ENCODE measurements around the gene EIF3I. TPM values are rescaled to one million over a fixed set of nuclear protein-coding genes. Genes with fewer than 3 reads are reported as not detected.

EIF3I gene
- total RNA-seq, 4 donors from 2014 or later = 123 to 224 (median 171) TPM

DNA sequence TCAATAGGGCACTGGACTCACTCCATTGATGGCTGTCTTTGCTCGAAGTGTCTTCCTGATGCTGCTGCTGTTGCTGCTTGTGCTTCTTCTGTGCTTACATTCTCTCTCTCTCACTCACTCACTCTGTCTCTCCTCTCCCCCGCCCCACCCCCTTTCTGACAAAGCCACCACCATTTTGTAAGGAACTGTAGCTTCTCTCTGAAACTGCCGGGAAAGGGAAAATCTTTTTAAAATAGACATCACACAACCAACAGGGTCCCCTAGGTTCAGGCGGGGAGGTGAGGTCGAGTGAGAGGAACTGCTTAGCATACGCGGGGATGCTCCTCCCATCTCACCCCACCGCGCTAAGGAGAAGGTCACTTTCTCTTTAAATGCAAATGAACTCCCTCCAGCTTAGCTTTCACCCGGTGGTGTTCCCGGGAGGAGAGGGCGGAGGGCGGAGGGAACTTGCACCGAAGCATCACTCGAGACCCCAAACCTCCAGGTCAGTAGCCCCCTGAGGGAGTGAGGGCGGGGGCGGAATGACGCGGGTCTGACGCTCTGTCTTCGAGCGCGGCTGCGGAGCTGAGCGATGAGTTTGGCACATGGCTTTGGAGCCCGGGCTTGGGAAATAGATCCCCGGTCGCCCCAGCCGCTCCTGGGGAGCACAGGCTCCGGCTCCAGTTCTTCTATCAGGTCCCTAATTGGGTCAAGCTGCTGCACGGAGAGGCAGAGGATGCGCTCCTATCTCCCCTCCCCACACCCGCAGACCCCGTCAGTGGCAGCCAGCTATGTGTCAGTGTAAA, 21.8 kb upstream of the EIF3I start, which contains the start of gene CCDC28B:
Gene CCDC28B, plus strand, starts transcription at position 370 of the 785 bp plus-strand sequence. CDS start 1,341 bp downstream, outside the sequence.
- 0 to 1% methylated on average over 4 to 9 of the region's 34 CpGs for WGBS, 2 donors (ENCODE audit: low coverage in 1 of 2)
- H3K9me3 ChIP-seq = no peaks in the 10 kb centered on the region
- no peaks in the 10 kb centered on the region for H3K27me3 ChIP-seq
- peak within 1 kb of the TSS; percentile 43 to 95 (median 89) for H3K27ac ChIP-seq
- H3K4me1 ChIP-seq = peaks cover 6 to 47% (median 20%) of the 10 kb centered on the region in 3 donors
- peaks cover 0 to 31% of the 10 kb centered on the region in 2 donors for H3K36me3 ChIP-seq
- TF ChIP-seq, protein P1, sequence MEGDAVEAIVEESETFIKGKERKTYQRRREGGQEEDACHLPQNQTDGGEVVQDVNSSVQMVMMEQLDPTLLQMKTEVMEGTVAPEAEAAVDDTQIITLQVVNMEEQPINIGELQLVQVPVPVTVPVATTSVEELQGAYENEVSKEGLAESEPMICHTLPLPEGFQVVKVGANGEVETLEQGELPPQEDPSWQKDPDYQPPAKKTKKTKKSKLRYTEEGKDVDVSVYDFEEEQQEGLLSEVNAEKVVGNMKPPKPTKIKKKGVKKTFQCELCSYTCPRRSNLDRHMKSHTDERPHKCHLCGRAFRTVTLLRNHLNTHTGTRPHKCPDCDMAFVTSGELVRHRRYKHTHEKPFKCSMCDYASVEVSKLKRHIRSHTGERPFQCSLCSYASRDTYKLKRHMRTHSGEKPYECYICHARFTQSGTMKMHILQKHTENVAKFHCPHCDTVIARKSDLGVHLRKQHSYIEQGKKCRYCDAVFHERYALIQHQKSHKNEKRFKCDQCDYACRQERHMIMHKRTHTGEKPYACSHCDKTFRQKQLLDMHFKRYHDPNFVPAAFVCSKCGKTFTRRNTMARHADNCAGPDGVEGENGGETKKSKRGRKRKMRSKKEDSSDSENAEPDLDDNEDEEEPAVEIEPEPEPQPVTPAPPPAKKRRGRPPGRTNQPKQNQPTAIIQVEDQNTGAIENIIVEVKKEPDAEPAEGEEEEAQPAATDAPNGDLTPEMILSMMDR (IDR thresholded peaks at IDR 0.05) = no peak
- peak; percentile 16 for TF ChIP-seq POLR2AphosphoS5 (IDR thresholded peaks at IDR 0.05)
- peak within 1 kb of the TSS; percentile 58 to 72 for H3K4me3 ChIP-seq
- peak; percentile 69 for ATAC-seq

DNA sequence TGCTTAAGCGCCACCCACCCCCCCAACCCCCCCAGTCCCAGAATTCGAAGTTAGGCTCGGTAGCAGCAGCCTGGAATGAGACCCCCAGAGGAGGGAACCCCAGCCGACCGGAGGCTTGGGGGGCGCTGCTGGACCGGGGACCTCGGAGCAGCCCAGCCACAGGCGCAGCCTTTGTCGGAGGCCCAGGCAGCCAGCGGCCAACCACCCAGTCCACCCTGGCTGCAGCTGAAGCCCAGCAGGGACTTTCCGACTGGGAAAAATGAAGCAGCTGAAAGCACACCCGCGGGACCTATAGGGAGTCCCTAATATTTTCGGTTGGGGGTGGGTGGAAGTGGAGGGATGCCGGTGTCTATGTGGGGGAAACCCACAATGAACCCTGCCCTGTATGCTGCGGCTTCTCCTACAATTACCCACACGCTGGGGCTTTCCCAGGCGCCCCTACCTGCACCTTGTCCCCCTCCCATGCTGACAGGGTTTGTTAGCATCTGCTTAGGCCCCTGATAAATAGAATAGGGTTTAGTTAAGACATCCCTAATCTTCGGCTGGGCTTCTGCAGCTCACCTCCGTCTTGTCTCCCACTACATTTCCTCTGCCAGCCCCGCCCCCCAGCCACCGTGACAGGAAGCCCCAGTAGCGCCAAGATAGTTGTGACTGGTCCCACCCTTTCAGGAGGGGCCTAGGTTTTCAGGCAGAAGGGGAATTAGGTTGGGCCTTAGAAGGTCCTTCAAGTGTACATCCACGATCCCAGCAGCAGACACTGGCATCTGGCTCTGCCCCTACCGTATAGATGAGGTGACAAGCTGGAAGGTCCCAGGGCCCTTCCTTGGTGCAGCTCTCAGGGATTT, 21.0 kb upstream of the EIF3I start:
- Histone ChIP-seq H3K27ac (peak overlapping the region; percentile 43 to 95 (median 89)), H3K27me3 (no peaks in the 10 kb centered on the region), H3K9me3 (no peaks in the 10 kb centered on the region), H3K36me3 (peaks cover 0 to 23% of the 10 kb centered on the region in 2 donors), H3K4me3 (peak overlapping the region; percentile 58 to 72), H3K4me1 (peaks cover 6 to 55% (median 25%) of the 10 kb centered on the region in 3 donors)
- peak; percentile 40 for ATAC-seq
- TF ChIP-seq POLR2AphosphoS5 (IDR thresholded peaks at IDR 0.05) = no peak
- TF ChIP-seq, protein P1 (IDR thresholded peaks at IDR 0.05) = peak in 1 of 4 experiments; percentile 33
- 0% methylated on average over 2 to 7 of the region's 26 CpGs for WGBS, 2 donors (ENCODE audit: low coverage in 1 of 2)

- Histone ChIP-seq H3K27me3 (no peaks in the 10 kb centered on the region), H3K36me3 (no peaks in the 10 kb centered on the region), H3K4me3 (peak overlapping the region; percentile 51 to 69), H3K27ac (peak overlapping the region in 3 of 4 donors; percentile 66 to 72 (median 66)), H3K4me1 (peaks cover under 1 to 53% (median 21%) of the 10 kb centered on the region in 3 donors), H3K9me3 (no peaks in the 10 kb centered on the region)
- TF ChIP-seq, protein P1 (IDR thresholded peaks at IDR 0.05) = no peak
- TF ChIP-seq POLR2AphosphoS5 (IDR thresholded peaks at IDR 0.05) = no peak
- 27 to 33% methylated on average over 19 to 24 of the region's 26 CpGs for WGBS, 2 donors (ENCODE audit: low coverage in 1 of 2)
- no peak for ATAC-seq
Observed at GRCh38 chr1:32204943-32205361, 17.3 kb upstream of the EIF3I start.

- peaks cover 0 to 48% (median 20%) of the 10 kb centered on the region in 3 donors for H3K4me1 ChIP-seq
- peak; percentile 88 for ATAC-seq
- no peaks in the 10 kb centered on the region for H3K9me3 ChIP-seq
- WGBS, 2 donors (ENCODE audit: low coverage in 1 of 2) = 2 to 3% methylated on average over 7 to 12 of the region's 77 CpGs
- H3K36me3 ChIP-seq = no peaks in the 10 kb centered on the region
- no peaks in the 10 kb centered on the region for H3K27me3 ChIP-seq
- H3K27ac ChIP-seq = peak within 1 kb of the TSS in 3 of 4 donors; percentile 66 to 72 (median 66)
- H3K4me3 ChIP-seq = peak within 1 kb of the TSS; percentile 51 to 69
- TF ChIP-seq POLR2AphosphoS5 (IDR thresholded peaks at IDR 0.05) (peak; percentile 59), EP300 (IDR thresholded peaks at IDR 0.05) (no peak), POLR2A (IDR thresholded peaks at IDR 0.05) (peak in 1 of 2 donors; percentile 43)
- TF ChIP-seq, protein P1 (IDR thresholded peaks at IDR 0.05) = no peak
Observed at GRCh38 chr1:32205401-32206370, 16.5 kb upstream of the EIF3I start, which contains the start of gene IQCC. IQCC (plus strand) TSS chr1:32205671; CDS start chr1:32205682, 11 bp downstream.
